HG02759 (cell line): ENCODE data around the gene DHTKD1.

Experiments used
- ATAC-seq: cut with Tn5 transposase; IDR thresholded peaks from one replicate; pipeline ENCODE4 v1.9.1; 2021; ENCODE audit warnings: mild to moderate bottlenecking, moderate library complexity; ENCODE audit not compliant: unreplicated experiment

The DHTKD1 gene, protein sequence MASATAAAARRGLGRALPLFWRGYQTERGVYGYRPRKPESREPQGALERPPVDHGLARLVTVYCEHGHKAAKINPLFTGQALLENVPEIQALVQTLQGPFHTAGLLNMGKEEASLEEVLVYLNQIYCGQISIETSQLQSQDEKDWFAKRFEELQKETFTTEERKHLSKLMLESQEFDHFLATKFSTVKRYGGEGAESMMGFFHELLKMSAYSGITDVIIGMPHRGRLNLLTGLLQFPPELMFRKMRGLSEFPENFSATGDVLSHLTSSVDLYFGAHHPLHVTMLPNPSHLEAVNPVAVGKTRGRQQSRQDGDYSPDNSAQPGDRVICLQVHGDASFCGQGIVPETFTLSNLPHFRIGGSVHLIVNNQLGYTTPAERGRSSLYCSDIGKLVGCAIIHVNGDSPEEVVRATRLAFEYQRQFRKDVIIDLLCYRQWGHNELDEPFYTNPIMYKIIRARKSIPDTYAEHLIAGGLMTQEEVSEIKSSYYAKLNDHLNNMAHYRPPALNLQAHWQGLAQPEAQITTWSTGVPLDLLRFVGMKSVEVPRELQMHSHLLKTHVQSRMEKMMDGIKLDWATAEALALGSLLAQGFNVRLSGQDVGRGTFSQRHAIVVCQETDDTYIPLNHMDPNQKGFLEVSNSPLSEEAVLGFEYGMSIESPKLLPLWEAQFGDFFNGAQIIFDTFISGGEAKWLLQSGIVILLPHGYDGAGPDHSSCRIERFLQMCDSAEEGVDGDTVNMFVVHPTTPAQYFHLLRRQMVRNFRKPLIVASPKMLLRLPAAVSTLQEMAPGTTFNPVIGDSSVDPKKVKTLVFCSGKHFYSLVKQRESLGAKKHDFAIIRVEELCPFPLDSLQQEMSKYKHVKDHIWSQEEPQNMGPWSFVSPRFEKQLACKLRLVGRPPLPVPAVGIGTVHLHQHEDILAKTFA

DNA sequence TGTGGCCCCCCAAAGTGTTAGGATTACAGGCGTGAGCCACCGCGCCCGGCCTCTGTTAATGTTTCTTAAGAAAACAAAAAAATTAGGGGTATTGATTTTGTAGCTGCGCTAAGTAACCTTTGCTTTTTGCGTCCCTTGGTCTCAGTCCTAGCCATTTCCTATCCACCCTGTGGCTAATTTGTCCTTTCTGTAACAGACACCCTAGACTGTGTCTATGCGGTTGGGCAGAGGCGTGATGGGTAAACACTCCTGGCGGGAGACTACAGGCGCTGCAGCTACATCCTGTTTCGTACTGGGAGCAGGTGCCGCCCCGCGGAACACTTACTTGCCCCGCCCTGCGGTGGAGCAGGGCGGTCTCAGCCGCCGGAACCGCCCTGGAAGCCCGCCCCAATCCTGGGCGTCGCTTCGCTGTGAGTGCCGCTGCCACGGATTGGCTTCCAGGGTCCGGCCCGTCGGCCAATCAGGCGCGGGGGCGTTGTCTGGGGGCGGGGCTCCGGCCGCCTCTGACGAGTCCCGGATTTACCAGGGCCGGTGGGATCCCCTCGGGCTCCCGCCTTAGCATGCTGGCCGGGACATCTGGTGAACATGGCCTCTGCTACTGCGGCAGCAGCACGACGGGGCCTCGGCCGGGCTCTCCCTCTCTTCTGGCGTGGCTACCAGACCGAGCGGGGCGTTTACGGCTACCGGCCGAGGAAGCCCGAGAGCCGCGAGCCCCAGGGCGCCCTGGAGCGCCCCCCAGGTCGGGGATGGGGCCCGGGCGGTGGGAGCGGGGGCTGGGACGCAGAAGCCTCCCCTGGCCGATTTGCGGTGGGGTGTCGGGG, at the start of gene DHTKD1:
Gene DHTKD1 (plus strand): TSS at position 506 of the 821 bp plus-strand sequence. CDS start 80 bp downstream, at position 586.
- peak; percentile 98 for ATAC-seq

DNA sequence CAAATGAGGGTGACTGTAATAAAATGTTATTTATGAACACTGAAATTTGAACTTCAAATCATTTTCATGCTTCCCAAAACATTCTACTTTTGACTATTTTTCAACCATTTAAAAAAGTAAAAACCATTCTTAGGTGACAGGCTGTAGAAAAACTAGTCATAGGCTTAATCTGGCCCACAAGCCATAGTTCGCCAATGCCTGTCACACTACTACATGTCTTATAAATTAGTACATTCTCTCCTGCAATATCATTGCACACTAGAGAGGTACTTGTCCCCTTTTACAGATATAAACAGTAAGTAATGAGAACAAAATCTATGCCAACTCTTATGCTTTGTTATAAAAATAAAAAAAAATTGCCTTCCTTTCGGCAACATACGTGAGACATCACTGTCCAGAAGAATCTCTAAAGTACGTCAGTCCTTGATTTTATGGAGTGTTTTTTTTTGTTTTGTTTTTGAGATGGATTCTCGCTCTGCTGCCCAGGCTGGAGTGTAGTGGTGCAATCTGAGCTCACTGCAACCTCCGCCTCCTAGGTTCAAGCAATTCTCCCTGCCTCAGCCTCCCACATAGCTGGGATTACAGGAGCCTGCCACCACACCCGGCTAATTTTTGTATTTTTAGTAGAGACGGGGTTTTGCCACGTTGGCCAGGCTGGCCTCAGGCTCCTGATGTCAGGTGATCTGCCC, 49.3 kb upstream of the DHTKD1 start:
- ATAC-seq = no peak

DNA sequence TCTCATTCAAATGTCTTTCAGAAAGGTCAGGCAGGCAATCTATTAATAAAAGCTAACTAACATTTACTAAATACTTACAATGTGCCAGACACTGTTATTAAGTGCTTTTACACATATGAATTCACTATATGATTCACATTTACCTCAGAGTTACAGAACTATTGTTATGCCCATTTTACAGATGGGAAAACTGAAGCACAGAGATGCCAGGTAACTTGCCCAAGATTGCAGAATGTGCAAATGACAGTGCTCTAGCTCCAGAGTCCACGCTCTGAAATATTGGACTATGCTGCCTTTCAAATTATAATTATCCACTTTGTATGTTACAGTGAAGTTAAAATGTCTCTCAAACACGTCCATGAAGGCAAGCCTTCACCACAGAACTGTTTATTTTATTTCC, 48.2 kb upstream of the DHTKD1 start:
- no peak for ATAC-seq

DNA sequence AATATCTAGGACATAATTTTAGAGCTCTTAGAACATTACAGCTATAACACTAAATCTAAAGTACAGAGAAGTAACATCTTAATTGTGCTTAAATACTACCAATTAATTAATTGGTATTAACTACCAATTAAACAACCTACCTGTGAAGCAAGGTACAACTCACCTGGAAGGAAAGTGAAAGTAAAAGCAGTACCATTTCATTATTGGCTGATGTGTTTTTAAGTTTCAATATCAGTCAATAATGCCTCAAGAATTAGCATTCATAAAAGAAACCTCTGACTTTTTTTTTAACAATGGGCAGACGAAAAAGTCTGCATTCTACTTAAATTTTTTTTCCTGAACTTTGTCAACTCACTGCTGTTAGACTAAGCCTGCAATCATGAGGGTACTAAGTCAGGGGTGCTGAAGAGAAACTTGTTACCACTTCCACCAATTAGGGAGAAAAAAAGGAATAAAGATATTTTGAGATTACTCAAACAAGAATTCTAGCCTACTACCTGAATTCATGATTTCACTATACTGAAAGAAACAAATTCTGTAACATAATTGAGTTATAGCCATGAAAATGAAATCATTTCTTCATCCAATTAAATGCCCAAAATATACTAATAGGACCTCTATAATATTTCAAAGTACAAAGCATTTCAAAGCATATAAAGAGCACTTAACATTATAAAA, 46.0 kb upstream of the DHTKD1 start:
- ATAC-seq = no peak

DNA sequence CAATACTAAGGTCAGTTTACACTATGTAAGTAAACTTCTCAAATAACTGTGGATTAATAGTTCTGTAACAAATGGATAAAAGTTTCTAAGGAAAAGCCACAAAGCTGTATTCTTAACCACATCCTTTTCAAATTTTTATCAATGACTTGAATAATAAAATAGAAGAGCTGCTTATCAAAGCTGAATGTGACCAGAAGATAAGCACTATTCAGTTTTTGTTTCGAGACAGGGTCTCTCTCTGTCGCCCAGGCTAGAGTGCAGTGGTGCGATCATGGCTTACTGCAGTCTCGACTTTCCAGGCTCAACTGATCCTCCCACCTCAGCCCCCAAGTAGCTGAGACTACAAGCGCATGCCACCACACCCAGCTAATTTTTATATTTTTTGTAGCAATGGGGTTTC, 43.2 kb upstream of the DHTKD1 start:
- no peak for ATAC-seq

DNA sequence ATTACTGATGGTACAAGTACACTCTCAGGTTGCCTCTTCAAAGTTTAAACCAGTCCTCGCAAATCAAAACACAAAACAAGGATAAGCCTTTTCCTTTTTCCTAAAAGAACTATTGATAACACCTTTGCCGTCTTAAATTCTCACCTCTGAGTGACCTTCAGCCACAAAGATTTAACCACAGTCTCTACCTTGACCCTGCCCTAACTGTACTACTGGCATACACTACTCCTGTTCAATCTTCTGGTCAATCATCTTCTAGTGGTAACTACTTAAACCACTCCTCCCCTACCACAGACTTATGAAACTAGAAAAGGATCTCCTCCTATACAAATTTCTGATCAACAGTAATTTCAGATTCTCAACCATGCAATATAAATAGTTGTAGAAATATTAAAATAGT, 41.2 kb upstream of the DHTKD1 start:
- ATAC-seq = peak; percentile 90

- no peak for ATAC-seq
Measured at GRCh38 chr10:12031404-12031803, 37.4 kb upstream of the DHTKD1 start.

DNA sequence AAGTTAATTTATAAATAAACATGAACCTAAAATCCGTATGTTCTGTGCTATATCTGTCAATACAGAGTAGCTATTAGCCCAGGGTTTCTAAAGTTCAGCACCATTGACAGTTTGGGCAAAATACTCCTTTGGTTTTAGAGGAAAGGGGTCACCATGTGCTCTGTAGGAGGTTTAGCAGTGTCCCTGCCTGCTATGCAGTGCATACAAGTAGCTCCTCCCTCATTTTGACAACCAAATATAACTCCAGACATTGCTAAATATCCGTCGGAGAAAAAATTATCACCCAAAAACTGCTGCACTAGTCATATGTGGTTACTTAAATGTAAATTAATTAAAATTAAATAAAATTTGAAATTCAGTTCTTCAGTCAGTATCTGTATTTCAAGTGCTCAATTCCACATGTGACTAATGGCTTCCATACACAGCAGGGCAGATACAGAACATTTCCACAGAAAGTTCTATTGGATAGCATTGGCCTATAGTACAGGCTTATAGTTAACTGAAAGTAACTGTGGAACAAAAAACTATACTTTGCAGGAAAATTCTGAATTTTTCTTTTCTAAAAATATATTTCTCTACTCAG, 32.6 kb upstream of the DHTKD1 start:
- no peak for ATAC-seq

DNA sequence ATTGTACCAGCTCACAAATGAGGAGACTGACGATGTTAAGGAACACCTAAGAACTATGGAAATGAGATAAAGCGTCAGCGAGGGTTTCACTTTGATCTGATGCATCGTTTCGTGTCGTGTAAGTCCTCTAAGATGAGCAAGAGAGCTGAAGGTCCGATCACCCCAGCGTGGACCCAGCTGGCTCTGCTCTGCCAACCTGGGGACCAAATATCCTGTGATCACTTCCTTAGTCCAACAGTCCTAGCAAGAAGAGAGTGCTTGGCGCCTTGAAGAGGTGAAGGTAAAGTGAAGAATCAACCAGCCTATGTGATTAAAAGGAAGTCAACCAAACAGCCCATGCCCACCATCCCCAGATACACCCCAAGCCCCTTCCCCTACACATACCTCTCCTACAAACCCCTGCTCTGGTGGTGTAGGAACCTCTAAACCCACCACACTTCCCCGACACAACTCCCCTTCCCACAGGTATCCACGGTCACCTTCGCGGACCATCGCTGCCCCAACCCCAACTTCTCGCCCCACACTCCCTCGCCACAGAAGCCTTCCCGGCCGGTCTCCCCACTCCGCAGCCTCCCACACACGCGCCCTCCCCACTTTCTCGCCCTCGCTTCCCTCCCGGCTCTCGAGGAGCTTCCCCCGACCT, 26.9 kb upstream of the DHTKD1 start:
- peak; percentile 22 for ATAC-seq

DNA sequence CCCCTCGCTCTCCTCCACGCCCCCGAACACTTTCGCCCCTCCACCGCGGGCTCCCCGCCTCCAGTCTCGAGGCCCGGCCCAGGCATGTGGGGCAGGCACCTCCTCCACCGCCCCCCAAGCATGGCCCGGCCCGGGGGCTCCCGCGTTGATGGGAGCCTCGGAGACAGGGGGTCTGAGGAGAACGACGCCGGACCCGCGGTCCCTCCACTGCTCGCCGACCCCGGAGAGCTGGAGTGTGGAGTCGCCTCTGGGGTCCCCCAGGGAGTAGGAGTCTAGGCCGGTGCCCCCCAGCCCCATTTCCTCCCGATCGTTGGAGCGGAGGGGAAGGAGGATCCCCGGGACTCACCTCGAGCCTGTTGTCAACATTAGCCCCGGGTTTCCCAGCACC, 26.4 kb upstream of the DHTKD1 start:
- peak; percentile 11 for ATAC-seq

DNA sequence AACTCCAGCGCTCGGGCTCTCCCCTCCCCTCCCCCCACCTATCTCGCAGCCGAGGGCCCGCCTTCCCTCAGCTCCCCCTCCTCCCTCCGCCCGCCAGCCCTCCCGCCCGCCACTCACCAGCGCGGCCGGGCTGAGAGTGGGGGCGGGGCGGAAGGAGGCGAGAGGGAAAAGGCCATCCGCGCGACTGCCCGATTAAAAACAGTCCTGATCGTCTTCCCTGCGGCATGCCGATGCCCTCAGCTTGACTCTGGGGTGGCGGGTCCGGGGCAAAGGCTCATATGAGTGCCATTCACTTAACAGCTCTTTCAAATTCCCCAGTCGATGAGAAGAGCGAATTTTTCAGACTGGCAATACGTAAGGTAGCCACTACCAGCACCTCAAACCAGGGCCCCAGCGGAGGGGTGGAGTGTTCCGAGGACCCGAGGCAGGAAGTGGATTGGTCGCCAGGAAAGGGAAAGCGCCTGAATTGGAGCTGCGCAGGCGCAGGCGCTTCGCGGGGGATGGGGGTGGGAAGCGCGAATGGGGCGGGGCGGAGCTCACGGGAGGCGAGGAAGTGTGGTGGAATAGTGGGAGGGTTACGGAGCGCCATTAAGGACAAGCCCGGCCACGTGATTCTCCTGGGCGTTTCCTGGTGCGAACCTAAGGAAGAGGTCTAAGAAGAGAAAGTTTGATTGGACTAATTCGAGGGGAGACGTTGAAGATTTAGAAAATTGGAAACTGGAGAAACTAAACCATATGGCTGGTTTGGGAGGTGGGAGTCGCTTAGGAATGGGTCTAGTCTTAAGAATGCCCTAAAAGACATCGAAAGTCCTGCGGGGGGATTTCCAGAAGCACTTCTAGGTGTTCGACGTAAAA, 25.7 kb upstream of the DHTKD1 start, which contains the start of gene UPF2:
Gene UPF2 (minus strand): TSS at position 13 of the 855 bp plus-strand sequence. CDS start 7,386 bp downstream, outside the sequence.
- peak; percentile 62 for ATAC-seq

GRCh38 chr10:12045596-12045995, 23.2 kb upstream of the DHTKD1 start:
- ATAC-seq = no peak

DNA sequence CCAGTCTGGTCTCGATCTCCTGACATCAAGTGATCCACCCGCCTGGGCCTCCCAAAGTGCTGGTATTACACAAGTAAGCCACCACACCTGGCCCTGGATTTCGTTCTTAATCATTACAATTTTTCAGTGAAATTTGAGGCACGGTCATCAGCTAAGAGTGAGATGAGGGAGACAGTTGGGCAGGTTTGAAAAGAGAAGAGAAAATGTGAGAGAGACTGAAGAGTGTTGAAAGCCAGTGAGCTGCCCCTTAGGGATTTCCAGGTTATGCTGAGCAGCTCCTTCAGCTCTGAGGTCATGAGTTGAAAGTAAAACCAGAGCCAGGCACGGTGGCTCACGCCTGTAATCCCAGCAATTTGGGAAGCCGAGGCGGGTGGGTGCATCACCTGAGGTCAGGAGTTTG, 20.2 kb upstream of the DHTKD1 start:
- ATAC-seq = peak; percentile 31

DNA sequence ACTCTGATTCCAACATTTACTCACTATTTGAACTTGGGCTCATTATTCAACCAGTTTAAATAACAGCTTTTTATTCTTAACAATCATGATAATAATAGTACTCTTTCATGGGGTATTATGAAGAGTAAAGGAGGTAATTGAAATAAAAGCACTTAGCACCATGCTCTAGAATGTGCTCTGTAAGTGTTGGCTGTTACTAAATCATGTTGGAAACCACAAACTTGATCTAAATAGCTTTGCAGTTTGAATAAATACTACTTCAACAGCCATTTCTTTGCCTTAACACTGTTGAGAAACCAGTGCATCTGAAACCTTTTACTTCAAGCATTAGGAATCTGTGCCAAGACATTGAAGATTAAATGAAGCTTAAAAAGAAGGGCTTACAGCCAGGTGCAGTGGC, 18.2 kb upstream of the DHTKD1 start:
- ATAC-seq = no peak

DNA sequence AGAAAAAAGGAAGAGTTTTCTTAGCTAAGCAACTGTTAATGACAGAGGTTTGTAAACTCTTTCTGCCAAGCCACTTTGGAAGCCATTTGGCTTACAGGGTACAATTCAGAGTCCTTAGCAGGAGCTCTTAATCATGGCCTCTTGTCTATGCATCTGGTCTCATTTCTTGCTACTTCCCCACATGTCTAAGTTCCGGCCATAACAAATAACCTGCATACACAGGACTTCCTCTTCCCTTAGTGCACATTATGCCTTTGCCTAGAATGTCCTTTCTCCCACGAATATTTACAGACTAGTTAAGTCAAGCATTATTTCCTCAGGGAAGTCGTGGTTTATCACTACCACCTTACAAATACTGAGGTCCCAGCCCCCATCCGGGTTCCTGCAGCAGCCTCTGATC, 17.5 kb upstream of the DHTKD1 start:
- no peak for ATAC-seq

DNA sequence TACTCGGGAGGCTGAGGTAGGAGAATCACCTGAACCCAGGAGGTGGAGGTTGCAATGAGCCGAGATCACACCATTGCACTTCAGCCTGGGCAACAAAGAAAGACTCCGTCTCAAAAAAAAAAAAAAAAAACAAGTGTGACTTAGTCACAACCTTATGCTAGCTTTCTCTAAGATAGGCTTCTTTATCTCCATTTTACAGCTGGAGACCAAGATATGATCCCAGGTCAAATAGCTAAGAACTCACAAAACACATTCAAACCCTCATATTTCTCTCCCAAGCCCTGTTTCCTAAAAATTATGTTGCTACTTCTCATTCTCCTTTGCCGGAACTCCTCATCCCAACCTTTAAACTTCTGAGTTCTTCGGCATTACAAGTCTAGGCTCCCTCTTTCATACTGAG, 13.0 kb upstream of the DHTKD1 start:
- ATAC-seq = no peak

DNA sequence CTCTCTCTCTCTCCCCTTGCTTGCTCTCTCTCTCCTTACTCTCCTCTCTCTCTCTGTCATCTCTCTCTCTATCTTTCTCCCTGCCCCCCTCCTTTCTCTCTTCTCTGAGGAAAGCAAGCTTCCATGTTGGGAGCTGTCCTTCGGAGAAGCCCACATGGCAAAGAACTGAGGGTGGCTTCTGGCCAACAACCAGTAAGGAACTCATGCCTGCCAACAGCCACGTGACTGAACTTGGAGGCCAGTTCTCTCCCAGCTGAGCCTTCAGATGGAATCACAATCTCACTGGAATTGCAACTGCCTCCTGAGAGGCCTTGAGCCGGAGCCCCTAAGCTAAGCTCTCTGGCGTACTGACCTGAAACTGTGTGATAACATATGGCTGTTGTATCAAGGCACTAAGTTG, 12.0 kb upstream of the DHTKD1 start:
- no peak for ATAC-seq

DNA sequence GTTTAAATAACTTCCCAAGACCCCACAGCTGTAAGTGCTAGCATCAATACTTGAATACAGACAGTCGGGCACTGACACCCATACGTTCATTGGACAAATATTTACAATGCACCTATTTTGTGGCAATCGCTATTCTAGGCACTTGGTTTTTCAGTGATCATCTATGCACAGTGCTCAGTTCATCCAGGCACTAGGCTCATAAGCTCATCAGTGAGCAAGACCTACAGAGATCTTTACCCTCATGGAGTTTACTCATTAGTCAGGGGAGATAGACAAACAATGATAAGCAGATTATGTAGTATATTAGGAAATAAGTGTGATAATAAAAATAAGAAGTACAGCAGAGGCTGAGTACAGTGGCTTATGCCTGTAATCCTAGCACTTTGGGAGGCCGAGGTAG, 7.6 kb upstream of the DHTKD1 start:
- ATAC-seq = no peak
